NCI-H2107 treated with DMSO at 0.1 percent for 48 hours (cell line): ENCODE data around the gene SDK1.
"Not testable (repeated sequence)": the region's sequence is repeated elsewhere in the genome, so short reads cannot be mapped to it uniquely, and the experiment has no call there.

Source experiments
- DNase-seq: peaks from one replicate; lab custom pipeline; 2025; ENCODE audit not compliant: unreplicated experiment; lab: John Stamatoyannopoulos, UW

SDK1 gene

GRCh38 chr7:4085937-4086691, 785.1 kb downstream of the SDK1 start:
- no peak for DNase-seq

- no peak for DNase-seq
Measured at GRCh38 chr7:4086723-4087122, 785.7 kb downstream of the SDK1 start.

- DNase-seq: no peak
Measured at GRCh38 chr7:4091767-4092166, 790.7 kb downstream of the SDK1 start.

GRCh38 chr7:4093035-4093434, 792.0 kb downstream of the SDK1 start:
- no peak for DNase-seq

- DNase-seq: no peak
Measured at GRCh38 chr7:4093483-4093882, 792.4 kb downstream of the SDK1 start.

- DNase-seq: not testable (repeated sequence)
Measured at GRCh38 chr7:4094158-4094557, 793.1 kb downstream of the SDK1 start.

GRCh38 chr7:4097001-4097609, 796.1 kb downstream of the SDK1 start:
- no peak for DNase-seq

- DNase-seq: no peak
Measured at GRCh38 chr7:4098169-4098568, 797.1 kb downstream of the SDK1 start.

GRCh38 chr7:4099651-4100050, 798.6 kb downstream of the SDK1 start:
- DNase-seq: no peak

GRCh38 chr7:4100148-4100547, 799.1 kb downstream of the SDK1 start:
- DNase-seq: no peak

- DNase-seq: no peak
Measured at GRCh38 chr7:4100691-4101090, 799.6 kb downstream of the SDK1 start.

- no peak for DNase-seq
Measured at GRCh38 chr7:4102231-4102841, 801.3 kb downstream of the SDK1 start.

GRCh38 chr7:4103352-4104091, 802.5 kb downstream of the SDK1 start:
- no peak for DNase-seq

GRCh38 chr7:4107839-4108238, 806.8 kb downstream of the SDK1 start:
- DNase-seq: no peak

GRCh38 chr7:4108951-4109350, 807.9 kb downstream of the SDK1 start:
- no peak for DNase-seq

GRCh38 chr7:4109481-4110110, 808.5 kb downstream of the SDK1 start:
- no peak for DNase-seq

- DNase-seq: no peak
Measured at GRCh38 chr7:4110438-4110837, 809.4 kb downstream of the SDK1 start.

- DNase-seq: no peak
Measured at GRCh38 chr7:4111166-4111565, 810.1 kb downstream of the SDK1 start.

- DNase-seq: no peak
Measured at GRCh38 chr7:4113271-4113670, 812.2 kb downstream of the SDK1 start.

GRCh38 chr7:4113976-4114375, 812.9 kb downstream of the SDK1 start:
- DNase-seq: no peak

GRCh38 chr7:4115442-4115841, 814.4 kb downstream of the SDK1 start:
- no peak for DNase-seq
